ENCODE data around the gene MEF2B.
"Not testable (repeated sequence)": the region's sequence is repeated elsewhere in the genome, so short reads cannot be mapped to it uniquely, and the experiment has no call there.

Gene MEF2B

GRCh38 chr19:19105365-19106055 lies 64.6 kb downstream of the MEF2B start:
- Mint-ChIP-seq H3K27me3 (ENCODE audit: low read depth) (peaks cover 9% of the 10 kb centered on the region), H3K9me3 (no peaks in the 10 kb centered on the region), H3K4me3 (peak overlapping the region; percentile 76 to 81 (median 79)), H3K36me3 (ENCODE audit: low read depth) (peaks cover 11% of the 10 kb centered on the region), H3K27ac (peak overlapping the region; percentile 68 to 94 (median 85)), H3K4me1 (peaks cover 22% of the 10 kb centered on the region)
- TF ChIP-seq CTCF (IDR thresholded peaks at IDR 0.05; ENCODE audit: unreplicated experiment in 3 of 3) = no peak

GRCh38 chr19:19103167-19103566 lies 66.9 kb downstream of the MEF2B start:
- Mint-ChIP-seq H3K4me1 (peaks cover 17% of the 10 kb centered on the region), H3K9me3 (no peaks in the 10 kb centered on the region), H3K27ac (no peak overlapping the region), H3K27me3 (ENCODE audit: low read depth) (no peaks in the 10 kb centered on the region), H3K4me3 (no peak overlapping the region), H3K36me3 (ENCODE audit: low read depth) (peaks cover 11% of the 10 kb centered on the region)
- TF ChIP-seq CTCF (IDR thresholded peaks at IDR 0.05; ENCODE audit: unreplicated experiment in 3 of 3) = no peak

- Mint-ChIP-seq H3K4me1 (peaks cover 17% of the 10 kb centered on the region), H3K36me3 (ENCODE audit: low read depth) (peaks cover 11% of the 10 kb centered on the region)
- H3K27me3 Mint-ChIP-seq (ENCODE audit: low read depth); H3K27ac Mint-ChIP-seq; H3K4me3 Mint-ChIP-seq; H3K9me3 Mint-ChIP-seq: not testable (repeated sequence)
Measured at GRCh38 chr19:19102566-19102965, 67.5 kb downstream of the MEF2B start.

GRCh38 chr19:19101540-19101939 lies 68.5 kb downstream of the MEF2B start:
- Mint-ChIP-seq H3K4me3 (no peak overlapping the region), H3K36me3 (ENCODE audit: low read depth) (peaks cover 9% of the 10 kb centered on the region), H3K27me3 (ENCODE audit: low read depth) (no peaks in the 10 kb centered on the region), H3K9me3 (no peaks in the 10 kb centered on the region), H3K27ac (no peak overlapping the region), H3K4me1 (peaks cover 17% of the 10 kb centered on the region)
- TF ChIP-seq CTCF (IDR thresholded peaks at IDR 0.05; ENCODE audit: unreplicated experiment in 3 of 3) = no peak

GRCh38 chr19:19098703-19099632 lies 71.1 kb downstream of the MEF2B start:
- no peaks in the 10 kb centered on the region for H3K27me3 Mint-ChIP-seq (ENCODE audit: low read depth)
- H3K4me3 Mint-ChIP-seq = no peak overlapping the region
- peak overlapping the region in 2 of 3 experiments; percentile 60 to 74 for H3K27ac Mint-ChIP-seq
- no peaks in the 10 kb centered on the region for H3K9me3 Mint-ChIP-seq
- TF ChIP-seq CTCF (IDR thresholded peaks at IDR 0.05; ENCODE audit: unreplicated experiment in 3 of 3) = no peak
- H3K36me3 Mint-ChIP-seq (ENCODE audit: low read depth) = peaks cover 9% of the 10 kb centered on the region
- H3K4me1 Mint-ChIP-seq = no peaks in the 10 kb centered on the region

- TF ChIP-seq CTCF (IDR thresholded peaks at IDR 0.05; ENCODE audit: unreplicated experiment in 3 of 3) = no peak
- Mint-ChIP-seq H3K4me3 (no peak overlapping the region), H3K4me1 (no peaks in the 10 kb centered on the region), H3K27ac (no peak overlapping the region), H3K9me3 (no peaks in the 10 kb centered on the region), H3K27me3 (ENCODE audit: low read depth) (no peaks in the 10 kb centered on the region), H3K36me3 (ENCODE audit: low read depth) (peaks cover 9% of the 10 kb centered on the region)
Measured at GRCh38 chr19:19098084-19098702, 71.9 kb downstream of the MEF2B start.

All from nephron (organoid).